ENCODE data around the gene KRT1.
"Not testable (repeated sequence)": the region's sequence is repeated elsewhere in the genome, so short reads cannot be mapped to it uniquely, and the experiment has no call there.

KRT1 gene

DNA sequence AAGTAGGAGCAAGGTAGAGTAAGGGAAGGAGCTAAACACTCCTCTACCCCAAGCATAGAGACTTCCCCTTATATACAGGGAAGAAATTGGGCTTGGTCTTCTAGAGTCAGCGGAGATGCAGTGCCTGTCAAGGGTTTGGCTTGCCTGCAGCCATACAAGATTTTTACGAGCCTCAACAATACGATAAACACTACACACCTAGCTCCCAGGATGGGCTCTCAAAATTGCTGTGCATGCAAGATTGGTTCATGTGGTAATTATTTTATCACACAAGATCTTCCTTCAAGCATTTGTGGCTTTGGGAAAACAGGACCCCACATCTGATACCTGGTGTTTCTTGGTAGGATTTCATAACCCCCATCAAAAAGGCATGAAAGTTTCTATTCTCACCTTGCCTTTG, at the start of gene KRT1:
TSS of gene KRT1 (minus strand) at position 45 of the 400 bp plus-strand sequence. CDS start 59 bp downstream, outside the sequence.
- intact Hi-C loops (cut with DNase I), result no loop called here
- DNase-seq, result no peak

- intact Hi-C loops (cut with DNase I), result no loop called here
Measured at GRCh38 chr12:52729147-52729546, 48.9 kb upstream of the KRT1 start.

GRCh38 chr12:52728374-52728773, 48.2 kb upstream of the KRT1 start:
- peak in 2 of 10 donors; percentile 2 to 13 for DNase-seq
- intact Hi-C loops (cut with DNase I), result no loop called here

More at GRCh38 chr12:52729147-52729546, 48.9 kb upstream of the KRT1 start:
- DNase-seq, result peak in 1 of 10 donors; percentile 5

DNA sequence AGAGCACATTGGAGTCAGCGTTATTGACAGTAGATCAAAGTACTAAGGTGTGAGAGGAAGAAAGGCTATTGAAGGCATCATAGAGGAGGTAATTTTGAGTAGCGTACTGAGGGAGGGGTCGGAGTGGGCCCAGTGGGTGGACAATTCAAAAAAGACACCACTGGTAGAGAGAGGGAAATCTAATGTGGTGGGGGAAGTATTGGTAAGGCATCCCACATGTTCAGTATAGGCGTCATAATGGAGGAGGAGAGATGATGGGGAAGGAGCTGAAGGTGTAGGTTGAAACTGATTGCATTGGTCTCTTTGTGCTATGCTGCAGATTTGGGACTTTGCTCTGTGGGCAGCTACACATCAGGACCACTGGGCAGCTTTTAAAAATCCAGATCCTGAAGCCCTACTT, 46.8 kb upstream of the KRT1 start:
- intact Hi-C loops (cut with DNase I), result no loop called here
- DNase-seq, result peak in 1 of 10 donors; percentile 3

DNA sequence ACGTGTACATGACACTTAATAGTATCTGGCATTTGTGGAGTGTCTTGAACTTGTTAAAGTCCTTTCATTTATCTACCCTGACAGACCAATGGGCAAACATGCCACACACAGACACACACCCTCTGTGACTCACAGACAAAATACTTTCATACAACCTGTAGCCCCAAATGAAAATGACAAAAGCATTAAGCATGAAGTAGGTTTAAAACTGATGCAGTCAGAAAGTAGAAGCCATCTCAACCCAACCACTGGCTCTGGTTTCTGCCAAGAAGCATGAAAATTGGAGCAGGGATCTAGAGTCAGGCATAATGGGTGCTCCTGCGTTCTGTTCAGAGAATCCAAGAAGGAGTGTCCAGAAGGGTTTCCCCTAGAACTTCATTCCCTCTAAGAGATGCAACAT, 46.2 kb upstream of the KRT1 start:
- no peak for DNase-seq
- intact Hi-C loops (cut with DNase I), result no loop called here

DNA sequence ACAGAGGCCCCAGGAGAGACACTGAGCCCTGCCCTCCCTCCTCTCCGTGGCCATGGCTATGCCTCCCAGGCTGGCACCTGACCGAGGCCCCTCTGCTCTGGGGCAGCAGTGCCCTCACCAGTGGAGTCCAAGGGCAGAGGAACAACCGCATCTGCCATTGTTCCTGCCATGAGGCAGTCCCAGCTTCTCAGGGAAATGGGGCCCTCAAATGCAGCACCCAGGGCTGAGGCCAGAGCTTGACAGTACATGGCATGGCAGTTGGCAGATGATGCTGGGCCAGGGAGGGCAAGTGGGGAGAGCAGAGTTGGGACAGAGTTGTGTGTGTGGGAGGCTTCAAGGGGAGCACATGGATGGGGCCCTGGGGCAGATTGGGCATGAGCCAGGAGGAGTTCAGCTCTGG, 44.2 kb upstream of the KRT1 start:
- peak in 2 of 10 donors; percentile 30 to 51 for DNase-seq
- intact Hi-C loops (cut with DNase I), result no loop called here

GRCh38 chr12:52722680-52723079, 42.5 kb upstream of the KRT1 start:
- no peak for DNase-seq
- intact Hi-C loops (cut with DNase I), result no loop called here

DNA sequence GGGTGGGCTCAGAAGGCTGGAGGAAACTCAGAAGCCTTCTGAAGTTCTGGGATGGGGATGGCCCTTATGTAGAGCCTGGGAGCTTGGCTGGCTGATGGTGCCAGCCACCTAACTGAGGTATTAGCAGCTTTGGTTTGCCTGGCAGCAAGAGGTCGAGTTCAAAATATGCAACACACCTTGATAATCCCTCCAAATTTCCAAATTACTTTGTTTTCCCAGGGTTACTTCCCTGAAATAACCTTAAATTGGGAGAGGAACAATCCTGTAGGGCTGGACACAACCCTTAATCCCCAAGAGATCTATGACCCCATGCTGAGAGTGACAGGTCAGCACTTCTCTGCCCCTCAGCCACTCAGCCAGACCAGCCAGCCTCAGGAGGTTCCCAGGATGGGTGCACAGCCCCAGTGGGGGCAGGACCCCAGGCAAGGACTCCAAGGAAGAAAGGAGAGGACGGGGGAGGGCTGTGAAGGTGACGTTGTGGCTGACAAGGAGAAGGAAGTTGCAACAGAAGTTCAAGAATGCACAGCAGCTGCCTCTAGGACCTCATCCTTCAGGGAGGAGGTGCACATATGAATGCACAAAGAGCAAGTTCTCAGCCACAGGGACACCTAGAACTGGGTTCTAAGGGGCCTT, 41.7 kb upstream of the KRT1 start:
- intact Hi-C loops (cut with DNase I), result no loop called here
- DNase-seq, result peak in 2 of 10 donors; percentile 52 to 55

GRCh38 chr12:52720365-52720886, 40.2 kb upstream of the KRT1 start:
- DNase-seq, result peak in 2 of 10 donors; percentile 9 to 39

DNA sequence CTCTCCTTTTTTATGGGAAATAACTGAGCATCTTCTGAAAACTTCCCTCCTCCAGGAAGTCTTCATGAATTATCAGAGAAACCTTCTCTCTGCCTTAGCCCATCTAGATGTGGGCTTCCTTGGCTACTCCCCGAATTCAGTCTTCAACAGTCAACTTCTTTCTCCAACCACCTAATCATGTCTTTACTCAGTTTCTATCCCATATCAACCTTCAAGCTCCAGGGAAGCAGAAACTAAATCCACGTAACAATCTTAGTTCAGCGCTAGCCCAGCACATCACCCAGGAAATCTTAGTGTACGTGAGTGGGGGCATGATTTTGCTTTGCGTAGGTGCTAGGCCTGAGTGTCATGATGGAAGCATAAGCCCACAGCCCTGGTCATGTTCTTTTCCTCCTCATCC, 35.9 kb upstream of the KRT1 start:
- intact Hi-C loops (cut with DNase I), result no loop called here
- DNase-seq, result peak in 1 of 10 donors; percentile 15

More at GRCh38 chr12:52720365-52720886, 40.2 kb upstream of the KRT1 start:
- intact Hi-C loops (cut with DNase I), result no loop called here

DNA sequence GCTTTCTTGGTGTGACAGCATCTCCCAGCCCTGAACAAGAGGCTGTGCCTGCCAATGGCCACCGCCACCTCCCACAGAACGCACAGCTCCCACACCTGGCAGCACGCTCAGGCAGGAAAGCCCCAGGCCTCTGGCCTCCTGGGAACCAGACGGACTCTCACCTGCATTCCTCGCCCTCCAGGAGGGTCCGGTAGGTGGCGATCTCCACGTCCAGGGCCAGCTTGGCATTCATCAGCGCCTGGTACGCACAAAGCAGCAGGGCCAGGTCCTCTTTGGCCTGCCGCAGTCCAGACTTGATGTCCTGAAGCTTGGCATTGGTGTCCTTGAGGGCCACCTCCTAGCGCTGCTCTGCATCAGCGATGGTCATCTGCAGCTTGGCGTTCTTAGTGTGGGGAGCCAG, 35.2 kb upstream of the KRT1 start:
- intact Hi-C loops (cut with DNase I), result no loop called here
- DNase-seq, result peak in 2 of 10 donors; percentile 64 to 70

DNA sequence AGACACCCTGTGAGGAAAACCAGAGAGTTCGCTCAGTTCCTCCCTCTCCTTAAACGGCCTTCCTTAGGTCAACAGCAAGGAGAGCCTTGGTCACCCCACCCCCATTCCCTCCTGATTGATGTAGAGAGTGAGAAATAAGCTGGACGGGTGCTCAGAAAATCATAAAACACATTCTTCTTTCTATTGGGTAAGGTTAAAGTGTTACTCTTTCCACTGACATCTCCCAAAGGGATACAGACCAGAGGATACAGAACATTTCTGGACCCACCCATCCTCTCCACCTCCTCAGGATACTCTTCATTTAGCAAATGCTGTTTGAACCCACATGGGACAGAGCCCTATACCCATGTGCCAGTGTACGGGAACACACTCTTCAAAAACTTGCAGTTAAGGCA, 34.7 kb upstream of the KRT1 start:
- no peak for DNase-seq
- intact Hi-C loops (cut with DNase I), result no loop called here

- peak in 2 of 10 donors; percentile 73 to 82 for DNase-seq
Measured at GRCh38 chr12:52713960-52714886, 34.0 kb upstream of the KRT1 start.

GRCh38 chr12:52712122-52712521, 31.9 kb upstream of the KRT1 start:
- DNase-seq; intact Hi-C loops (cut with DNase I): not testable (repeated sequence)

More at GRCh38 chr12:52713960-52714886, 34.0 kb upstream of the KRT1 start:
- intact Hi-C loops (cut with DNase I), result no loop called here

DNA sequence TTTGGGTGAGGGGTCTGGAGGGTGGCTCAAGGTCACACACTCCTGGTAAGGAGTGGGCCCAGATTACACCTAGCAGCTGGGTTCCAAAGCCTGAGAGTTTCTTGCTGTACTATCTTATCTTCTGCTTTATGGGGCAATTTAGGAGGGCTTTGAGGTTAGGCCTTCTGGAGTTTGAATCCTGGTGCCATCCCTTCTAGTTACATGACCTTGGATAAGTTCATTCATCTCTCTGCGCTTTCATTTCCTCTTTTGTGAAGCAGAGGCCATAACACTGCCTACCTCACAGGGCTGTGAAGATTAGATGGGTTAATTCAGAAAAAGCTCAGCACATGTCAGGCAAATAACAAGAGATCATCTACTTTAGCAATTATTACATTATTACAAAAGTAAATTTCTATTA, 30.5 kb upstream of the KRT1 start:
- no peak for DNase-seq
- intact Hi-C loops (cut with DNase I), result no loop called here

DNA sequence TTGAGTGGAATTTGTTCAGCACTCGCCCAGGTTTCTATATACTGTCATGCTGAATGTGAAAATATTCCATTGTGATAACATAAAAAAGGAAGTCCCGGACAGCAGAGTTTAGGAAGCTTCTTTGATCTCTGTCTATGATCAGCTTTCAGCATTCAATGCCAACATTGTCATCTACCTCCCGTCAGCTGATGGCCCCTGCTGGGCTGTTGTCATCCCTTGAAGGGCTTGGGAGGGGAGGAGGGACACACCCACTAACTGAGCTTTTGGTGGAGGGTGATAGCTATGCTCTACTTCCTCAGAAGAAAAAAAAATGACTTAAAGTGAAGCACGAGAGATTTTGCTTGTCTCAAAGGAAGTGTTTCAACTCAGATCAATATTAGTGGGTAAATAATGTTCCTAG, 27.8 kb upstream of the KRT1 start:
- no peak for DNase-seq
- intact Hi-C loops (cut with DNase I), result no loop called here

DNA sequence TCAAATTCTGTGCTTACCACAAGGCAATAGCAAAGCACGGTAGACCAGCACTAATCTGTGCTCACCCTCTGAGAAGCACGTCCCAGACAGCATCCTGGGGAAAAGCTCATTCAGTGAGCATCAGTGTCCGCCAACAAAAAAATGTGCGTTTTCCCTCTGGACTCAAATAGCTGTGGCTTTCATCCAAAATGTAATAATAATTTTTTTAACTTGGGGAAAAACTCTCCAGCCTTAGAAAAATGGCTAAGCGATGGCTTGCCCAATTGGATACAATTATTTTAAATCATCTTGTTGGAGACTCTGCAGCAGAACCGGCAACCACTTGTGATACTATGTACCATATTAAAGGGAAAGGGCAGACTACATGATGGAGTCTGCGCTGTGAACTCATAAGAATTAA, 24.3 kb upstream of the KRT1 start:
- intact Hi-C loops (cut with DNase I), result no loop called here
- peak in 1 of 10 donors; percentile 26 for DNase-seq

GRCh38 chr12:52703878-52704277, 23.7 kb upstream of the KRT1 start:
- intact Hi-C loops (cut with DNase I), result no loop called here

GRCh38 chr12:52703424-52703823, 23.2 kb upstream of the KRT1 start, which contains the start of gene KRT77:
KRT77 (minus strand) TSS chr12:52703524; CDS start chr12:52703434, 90 bp downstream.
- intact Hi-C loops (cut with DNase I), result no loop called here
- no peak for DNase-seq

More at GRCh38 chr12:52703878-52704277, 23.7 kb upstream of the KRT1 start:
- DNase-seq, result peak in 1 of 10 donors; percentile 22

GRCh38 chr12:52702338-52702737, 22.1 kb upstream of the KRT1 start:
- DNase-seq, result no peak
- intact Hi-C loops (cut with DNase I), result no loop called here

GRCh38 chr12:52701281-52701680, 21.1 kb upstream of the KRT1 start:
- intact Hi-C loops (cut with DNase I), result no loop called here
- DNase-seq, result peak in 1 of 10 donors; percentile 55

All from posterior cingulate gyrus (tissue), 11 donors.